Psoas muscle (tissue), 8 donors: ENCODE data around the gene TRIM3. TPM values are rescaled to one million over a fixed set of nuclear protein-coding genes. Genes with fewer than 3 reads are reported as not detected.

Source experiments
- ATAC-seq, 4 donors: fragments of 200-7000 bp; cut with Tn5 transposase; one replicate each; pipeline ENCODE4 v1.9.1; 2020; ENCODE audit warnings: moderate library complexity in 3 of 4, mild to moderate bottlenecking in 2 of 4
- DNase-seq, 2 donors: peaks; one replicate each; pipeline ENCODE4 v3.0.0-alpha.2; 2020
- H3K27ac ChIP-seq: fragments of 200-600 bp; one replicate; pipeline ENCODE4 v1.8.0; 2022
- H3K27me3 ChIP-seq, 3 donors: fragments of 200-600 bp in 1 of 3; one replicate each; pipeline versions ENCODE4 v1.6.1 to v1.8.0; 2013 to 2022; ENCODE audit warnings: low read length in 2 of 3, mild to moderate bottlenecking in 2 of 3, moderate library complexity in 1 of 3; ENCODE audit not compliant: insufficient read depth in 3 of 3
- H3K36me3 ChIP-seq, 2 donors: fragments of 200-600 bp in 1 of 2; one replicate each; pipeline versions ENCODE4 v1.6.1 to v1.8.0; 2013 to 2022; ENCODE audit warnings: low read depth in 1 of 2, mild to moderate bottlenecking in 1 of 2, moderate library complexity in 1 of 2; ENCODE audit not compliant: insufficient read depth in 1 of 2
- H3K4me1 ChIP-seq: fragments of 200-600 bp; one replicate; pipeline ENCODE4 v1.8.0; 2022
- H3K4me3 ChIP-seq: fragments of 200-600 bp; one replicate; pipeline ENCODE4 v1.8.0; 2022; ENCODE audit warnings: mild to moderate bottlenecking
- H3K9me3 ChIP-seq: fragments of 200-600 bp; one replicate; pipeline ENCODE4 v1.8.0; 2022
- WGBS, 3 donors: extraction: QIAGEN DNeasy Blood & Tissue Kit; methylation state at CpG; one replicate each; pipeline versions ENCODE4 v1.1.6 to v1.1.7; 2013; 5-methylcytosine and 5-hydroxymethylcytosine counted together
- intact Hi-C, 2 donors: fragments of 100-400 bp; cut with DNase I; formaldehyde crosslinking; loops; one replicate each; pipeline versions ENCODE4 v1.11.0 to v1.14.2; 2022
- polyA plus RNA-seq, 3 donors: library from polyadenylated mRNA; stranded (reverse); fragments of 200-250 nt; gene quantifications; one replicate each; pipeline ENCODE4 v1.2.3, GENCODE V29; 2013
- total RNA-seq, 4 donors: library from RNA; stranded (reverse); fragmentation: NEBNext Ultra II Directional in 2 of 4; extraction: Animal tissue kit (Norgen Biotek cat#: 25700) in 2 of 4; gene quantifications; one replicate each; pipeline versions ENCODE4 v1.2.1 to v1.2.4, GENCODE V29; 2021 to 2023
- TF ChIP-seq, protein P1 (sequence below): fragments of 200-600 bp; IDR thresholded peaks from one replicate; pipeline ENCODE4 v1.8.0; 2022; ENCODE audit warnings: antibody characterized with exemption
- donor health status: healthy with polysubstance abuse.
- donor health status: DM: no; HTN: no; CAD: no; lungs with moderate emphysema.
- donor health status: Bipolar disorder and iron deficiency.
- donor health status: healthy.
- donor health status: DM: yes; HTN: yes; CAD: no.
- donor health status: DM: no; HTN: no; CAD: no.
- donor health status: DM: no; HTN: no; CAD: no.
- donor health status: DM: yes; HTN: yes; CAD: no.

The TRIM3 gene
- total and polyA plus RNA-seq, 7 donors: 9.6 to 15.3 (median 12.5) TPM

DNA sequence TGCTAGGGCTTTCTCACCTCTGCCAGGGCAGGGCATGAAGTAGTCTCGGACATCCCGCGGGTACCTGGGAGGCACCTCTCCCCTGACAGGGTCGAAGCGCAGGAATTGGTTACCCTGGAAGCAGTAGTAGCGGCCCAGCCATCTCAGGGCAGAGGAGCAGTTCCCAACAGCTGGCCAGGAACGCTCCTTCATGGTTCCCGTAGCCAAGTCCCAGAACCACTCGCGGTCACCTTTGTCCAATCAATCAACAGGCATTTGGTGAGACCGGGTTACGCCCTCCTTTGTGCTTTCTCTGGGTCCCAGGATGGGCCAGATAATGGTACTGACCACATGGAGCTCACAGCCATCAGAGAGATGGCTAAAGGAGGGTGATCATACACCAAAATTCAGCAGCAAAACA is 36.3 kb downstream of the TRIM3 start:
- 80 to 89% (median 81%) methylated on average over 12 of the region's 12 CpGs for WGBS, 3 donors

DNA sequence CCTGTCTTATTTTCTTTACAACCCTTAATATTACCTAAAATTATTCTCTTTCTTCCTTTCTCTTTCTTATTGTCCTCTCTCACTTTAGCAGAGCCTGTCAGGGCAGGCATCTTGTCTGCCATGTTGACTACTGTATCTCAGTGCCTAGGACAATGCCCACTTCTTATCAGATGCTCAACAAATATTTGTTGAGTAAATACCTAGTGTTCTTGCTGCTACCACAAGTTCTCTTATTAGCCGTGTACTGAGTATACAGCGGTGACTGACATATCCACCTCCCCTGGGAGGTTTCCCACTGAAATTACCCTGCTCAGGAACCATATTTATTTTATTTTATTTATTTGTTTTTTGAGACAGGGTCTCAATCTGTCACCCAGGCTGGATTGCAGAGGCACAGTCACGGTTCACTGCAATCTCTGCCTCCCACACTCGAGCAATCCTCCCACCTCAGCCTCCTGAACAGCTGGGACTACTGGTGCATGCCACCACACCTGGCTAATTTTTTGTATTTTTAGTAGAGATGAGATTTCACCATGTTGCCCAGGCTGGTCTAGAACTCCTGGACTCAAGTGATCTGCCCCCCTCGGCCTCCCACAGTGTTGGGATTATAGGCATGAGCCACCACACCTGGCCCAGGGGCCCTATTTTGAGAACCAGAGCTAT is 39.6 kb downstream of the TRIM3 start:
- intact Hi-C loops: no loop called here
- 69 to 75% (median 73%) methylated on average over 5 of the region's 5 CpGs for WGBS, 3 donors
- Histone ChIP-seq H3K27ac (no peak overlapping the region), H3K9me3 (no peaks in the 10 kb centered on the region), H3K4me3 (no peak overlapping the region), H3K36me3 (no peaks in the 10 kb centered on the region), H3K4me1 (no peaks in the 10 kb centered on the region), H3K27me3 (no peaks in the 10 kb centered on the region)
- no peak for DNase-seq
- ATAC-seq: no peak
- TF ChIP-seq, protein P1, sequence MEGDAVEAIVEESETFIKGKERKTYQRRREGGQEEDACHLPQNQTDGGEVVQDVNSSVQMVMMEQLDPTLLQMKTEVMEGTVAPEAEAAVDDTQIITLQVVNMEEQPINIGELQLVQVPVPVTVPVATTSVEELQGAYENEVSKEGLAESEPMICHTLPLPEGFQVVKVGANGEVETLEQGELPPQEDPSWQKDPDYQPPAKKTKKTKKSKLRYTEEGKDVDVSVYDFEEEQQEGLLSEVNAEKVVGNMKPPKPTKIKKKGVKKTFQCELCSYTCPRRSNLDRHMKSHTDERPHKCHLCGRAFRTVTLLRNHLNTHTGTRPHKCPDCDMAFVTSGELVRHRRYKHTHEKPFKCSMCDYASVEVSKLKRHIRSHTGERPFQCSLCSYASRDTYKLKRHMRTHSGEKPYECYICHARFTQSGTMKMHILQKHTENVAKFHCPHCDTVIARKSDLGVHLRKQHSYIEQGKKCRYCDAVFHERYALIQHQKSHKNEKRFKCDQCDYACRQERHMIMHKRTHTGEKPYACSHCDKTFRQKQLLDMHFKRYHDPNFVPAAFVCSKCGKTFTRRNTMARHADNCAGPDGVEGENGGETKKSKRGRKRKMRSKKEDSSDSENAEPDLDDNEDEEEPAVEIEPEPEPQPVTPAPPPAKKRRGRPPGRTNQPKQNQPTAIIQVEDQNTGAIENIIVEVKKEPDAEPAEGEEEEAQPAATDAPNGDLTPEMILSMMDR: no peak

More for the DNA sequence above, 36.3 kb downstream of the TRIM3 start:
- DNase-seq (no peak), ATAC-seq (no peak)
- TF ChIP-seq, protein P1: no peak
- H3K4me3 ChIP-seq: no peak overlapping the region
- no peaks in the 10 kb centered on the region for H3K36me3 ChIP-seq
- no peak overlapping the region for H3K27ac ChIP-seq
- H3K4me1 ChIP-seq: no peaks in the 10 kb centered on the region
- intact Hi-C loops: no loop called here
- H3K9me3 ChIP-seq: no peaks in the 10 kb centered on the region
- no peaks in the 10 kb centered on the region for H3K27me3 ChIP-seq

DNA sequence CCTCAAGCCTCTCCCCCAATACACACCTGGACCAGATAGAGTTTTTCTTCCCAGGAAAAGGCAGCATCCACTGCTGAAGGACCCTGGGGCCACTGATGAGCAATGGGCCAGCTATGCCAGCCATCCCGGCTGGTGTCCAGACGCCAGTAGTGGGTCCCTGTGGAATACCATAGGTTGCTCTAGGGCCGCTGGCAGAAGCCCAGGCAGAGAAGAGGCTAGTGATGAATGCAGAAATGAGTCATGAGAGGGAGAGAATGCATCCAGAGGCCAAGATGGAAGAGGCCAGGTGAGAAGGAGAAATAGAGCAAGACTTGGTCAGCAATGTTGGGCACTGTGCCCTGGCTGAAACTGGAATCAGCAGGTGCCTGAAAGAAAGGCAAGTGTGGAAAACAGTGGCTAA is 41.9 kb downstream of the TRIM3 start:
- H3K36me3 ChIP-seq: no peaks in the 10 kb centered on the region
- no peak overlapping the region for H3K27ac ChIP-seq
- no peaks in the 10 kb centered on the region for H3K4me1 ChIP-seq
- H3K4me3 ChIP-seq: no peak overlapping the region
- H3K9me3 ChIP-seq: no peaks in the 10 kb centered on the region
- ATAC-seq (peak in 2 of 4 donors; percentile 20 to 53), DNase-seq (no peak)
- intact Hi-C loops: no loop called here
- H3K27me3 ChIP-seq: no peaks in the 10 kb centered on the region
- TF ChIP-seq, protein P1: no peak
- WGBS, 3 donors: 65 to 75% (median 75%) methylated on average over 3 of the region's 3 CpGs

DNA sequence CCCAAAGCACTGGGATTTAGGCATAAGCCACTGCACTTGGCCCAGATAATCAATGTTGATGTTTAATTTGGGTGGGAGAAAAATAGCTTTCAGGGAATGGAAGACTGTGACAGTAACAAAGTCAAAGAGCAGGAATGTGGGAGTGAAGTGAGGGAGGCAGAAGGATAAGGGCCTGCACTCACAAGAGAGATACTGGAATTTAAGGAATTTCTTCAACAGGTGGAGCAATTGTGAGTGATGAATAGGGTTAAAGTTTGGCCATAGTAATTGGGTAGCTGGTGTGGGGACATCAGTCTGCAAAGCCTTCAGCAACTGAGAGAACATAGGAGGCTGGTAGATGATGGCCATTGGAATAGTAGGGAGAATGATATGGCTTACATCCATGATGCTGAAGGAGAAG is 46.2 kb downstream of the TRIM3 start:
- intact Hi-C loops: no loop called here
- no peak for ATAC-seq

More for the DNA sequence above, 46.2 kb downstream of the TRIM3 start:
- TF ChIP-seq, protein P1: no peak
- H3K9me3 ChIP-seq: no peaks in the 10 kb centered on the region
- H3K4me3 ChIP-seq: no peak overlapping the region
- DNase-seq: no peak
- peaks cover 0 to 3% (median 0%) of the 10 kb centered on the region in 3 donors for H3K27me3 ChIP-seq
- no peaks in the 10 kb centered on the region for H3K36me3 ChIP-seq
- H3K27ac ChIP-seq: no peak overlapping the region
- H3K4me1 ChIP-seq: no peaks in the 10 kb centered on the region
